Islet precursor cell (in vitro differentiated cells): Measurements from ENCODE around the gene PRODH2.
"Not testable (repeated sequence)": the region's sequence is repeated elsewhere in the genome, so short reads cannot be mapped to it uniquely, and the experiment has no call there.

Experiments used
- DNase-seq: peaks from one replicate; pipeline ENCODE4 v3.0.0-alpha.2; 2018

Gene PRODH2

GRCh38 chr19:35777961-35778360 lies 34.7 kb downstream of the PRODH2 start:
- no peak for DNase-seq

GRCh38 chr19:35777086-35777841 lies 35.4 kb downstream of the PRODH2 start:
- DNase-seq = peak; percentile 96

DNA sequence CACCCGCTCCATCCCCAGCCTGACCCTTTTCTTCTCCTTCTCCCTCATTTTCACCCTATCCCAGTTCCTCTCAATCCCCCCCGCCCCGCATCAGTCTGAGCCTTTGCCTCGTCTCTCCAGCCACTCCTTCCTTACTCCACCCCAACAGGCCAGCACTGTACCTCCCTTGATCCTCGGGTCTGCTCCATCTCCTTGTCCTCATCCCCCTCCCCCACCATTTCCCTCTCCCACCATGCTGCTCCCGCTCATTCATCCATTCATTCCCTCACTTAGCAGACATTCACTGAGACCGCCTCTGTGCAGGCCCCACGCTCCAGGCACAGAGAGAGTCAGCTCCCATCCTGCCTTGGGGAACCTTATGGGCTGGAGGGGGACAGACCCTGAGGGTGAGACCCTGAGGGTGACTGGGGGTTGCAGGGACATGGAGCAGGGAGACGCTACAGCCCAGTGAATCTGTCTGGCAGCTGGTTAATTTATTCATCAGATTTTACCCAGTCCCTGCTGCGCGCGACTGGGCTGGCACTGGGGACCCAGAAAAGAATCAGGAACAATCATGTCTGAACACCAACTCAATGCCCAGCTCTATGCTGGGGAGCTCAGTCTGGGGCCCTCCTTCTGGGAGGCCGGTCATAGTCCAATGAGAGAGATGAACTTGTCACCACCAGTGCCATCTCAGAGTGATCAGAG lies 36.4 kb downstream of the PRODH2 start:
- no peak for DNase-seq

- DNase-seq = peak; percentile 98
Observed at GRCh38 chr19:35775298-35776101, 37.1 kb downstream of the PRODH2 start, which contains the start of gene ARHGAP33. ARHGAP33 (plus strand) TSS chr19:35775564; CDS start chr19:35775659, 95 bp downstream.

DNA sequence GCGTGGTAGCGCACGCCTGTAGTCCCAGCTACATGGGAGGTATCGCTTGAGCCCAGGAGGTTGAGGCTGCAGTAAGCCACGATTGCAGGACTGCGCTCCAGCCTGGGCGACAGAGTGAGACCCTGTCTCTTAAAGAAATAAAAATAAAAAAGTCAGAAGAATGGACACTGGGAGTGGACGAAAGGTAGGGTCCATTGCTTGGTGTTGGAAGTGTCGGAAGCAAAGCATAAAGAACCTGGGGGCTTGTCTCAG lies 37.7 kb downstream of the PRODH2 start:
- DNase-seq = no peak

- peak; percentile 50 for DNase-seq
Observed at GRCh38 chr19:35774274-35775045, 38.2 kb downstream of the PRODH2 start.

DNA sequence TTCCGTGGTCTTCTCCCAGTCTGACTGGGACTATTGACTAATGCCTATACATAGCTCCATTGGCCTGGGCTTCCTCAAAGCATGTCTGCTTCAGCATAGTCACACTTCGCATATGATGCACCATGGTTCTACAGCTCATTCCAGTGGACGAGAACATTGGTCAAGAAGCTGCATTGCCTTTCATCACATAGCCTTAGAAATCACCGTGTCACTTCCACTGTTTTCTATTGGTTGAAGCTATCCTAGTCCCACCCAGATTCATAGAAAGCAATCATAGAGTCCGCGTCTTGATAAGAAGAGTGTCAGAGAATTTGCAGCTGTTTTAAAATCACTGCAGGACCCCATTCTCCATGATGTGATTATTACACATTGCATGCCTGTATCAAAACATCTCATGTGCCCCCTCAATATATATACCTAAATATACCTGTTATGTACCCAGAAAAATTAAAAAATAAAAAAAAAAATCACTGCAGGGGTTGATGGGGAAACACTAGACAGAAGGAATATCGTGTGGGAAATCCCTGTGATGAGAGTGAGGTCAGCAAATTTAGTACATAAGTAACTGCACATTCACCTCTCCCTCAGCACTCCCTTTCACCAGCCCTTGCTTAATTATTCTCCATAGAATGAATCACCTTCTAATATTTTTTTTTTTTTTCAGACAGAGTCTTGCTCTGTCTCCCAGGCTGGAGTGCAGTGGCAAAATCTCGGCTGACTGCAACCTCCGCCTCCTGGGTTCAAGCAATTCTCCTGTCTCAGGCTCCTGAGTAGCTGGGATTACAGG lies 39.4 kb downstream of the PRODH2 start:
- no peak for DNase-seq

DNA sequence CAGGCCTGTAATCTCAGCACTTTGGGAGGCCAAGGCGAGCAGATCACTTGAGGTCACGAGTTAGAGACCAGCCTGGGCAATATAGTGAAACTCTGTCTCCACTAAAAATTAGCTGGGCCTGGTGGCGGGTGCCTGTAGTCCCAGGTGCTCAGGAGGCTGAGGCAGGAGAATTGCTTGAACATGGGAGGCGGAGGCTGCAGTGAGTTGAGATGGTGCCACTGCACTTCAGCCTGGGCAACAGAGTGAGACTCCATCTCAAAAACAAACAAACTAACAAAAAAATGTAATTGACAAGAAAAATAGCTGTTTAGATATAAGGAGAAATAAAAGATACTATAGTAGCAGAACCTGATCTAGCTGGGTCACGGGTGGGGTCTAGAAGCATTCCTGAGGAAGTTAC lies 40.3 kb downstream of the PRODH2 start:
- DNase-seq = not testable (repeated sequence)

- DNase-seq = no peak
Observed at GRCh38 chr19:35768082-35768421, 44.6 kb downstream of the PRODH2 start.

DNA sequence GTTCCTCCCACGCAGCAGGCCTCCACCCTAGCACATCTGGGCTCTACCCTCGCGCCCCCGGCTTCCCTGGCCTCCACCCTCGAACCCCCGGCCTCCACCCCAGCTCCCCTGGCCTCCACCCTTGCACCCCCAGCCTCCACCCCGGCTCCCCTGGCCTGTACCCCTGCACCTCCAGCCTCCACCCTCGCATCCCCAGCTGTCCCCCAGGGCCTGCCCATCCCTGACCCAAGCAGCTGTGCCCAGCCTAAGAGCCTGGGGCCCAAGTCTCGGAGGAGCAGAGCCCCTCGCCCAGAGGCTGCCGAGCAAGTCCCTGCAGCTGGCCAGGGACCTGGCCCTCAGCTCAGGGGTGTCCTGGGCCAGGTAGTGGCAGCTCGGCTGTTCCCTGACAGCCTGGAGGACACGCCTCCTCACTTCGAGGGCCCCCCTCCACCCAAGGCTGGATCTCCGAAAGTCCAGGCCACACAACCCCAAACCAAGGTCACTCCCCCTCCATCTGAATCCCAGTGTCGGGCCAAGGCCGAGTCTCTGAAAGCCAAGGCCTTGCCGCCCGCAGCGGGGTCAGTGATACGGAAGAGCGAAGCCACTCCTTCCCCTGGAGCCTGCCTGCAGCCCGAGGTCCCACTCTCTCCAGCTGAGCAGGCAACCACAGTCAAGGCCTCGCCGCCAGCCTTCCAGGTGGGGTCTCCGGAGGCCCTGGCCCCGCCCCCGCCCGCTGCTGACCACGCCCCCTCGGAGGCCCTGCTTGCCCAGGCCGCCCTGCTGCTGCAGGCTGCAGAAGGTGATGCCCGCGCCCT lies 45.2 kb downstream of the PRODH2 start:
- DNase-seq = peak; percentile 90

- peak; percentile 42 for DNase-seq
Observed at GRCh38 chr19:35766571-35767104, 46.0 kb downstream of the PRODH2 start.

DNA sequence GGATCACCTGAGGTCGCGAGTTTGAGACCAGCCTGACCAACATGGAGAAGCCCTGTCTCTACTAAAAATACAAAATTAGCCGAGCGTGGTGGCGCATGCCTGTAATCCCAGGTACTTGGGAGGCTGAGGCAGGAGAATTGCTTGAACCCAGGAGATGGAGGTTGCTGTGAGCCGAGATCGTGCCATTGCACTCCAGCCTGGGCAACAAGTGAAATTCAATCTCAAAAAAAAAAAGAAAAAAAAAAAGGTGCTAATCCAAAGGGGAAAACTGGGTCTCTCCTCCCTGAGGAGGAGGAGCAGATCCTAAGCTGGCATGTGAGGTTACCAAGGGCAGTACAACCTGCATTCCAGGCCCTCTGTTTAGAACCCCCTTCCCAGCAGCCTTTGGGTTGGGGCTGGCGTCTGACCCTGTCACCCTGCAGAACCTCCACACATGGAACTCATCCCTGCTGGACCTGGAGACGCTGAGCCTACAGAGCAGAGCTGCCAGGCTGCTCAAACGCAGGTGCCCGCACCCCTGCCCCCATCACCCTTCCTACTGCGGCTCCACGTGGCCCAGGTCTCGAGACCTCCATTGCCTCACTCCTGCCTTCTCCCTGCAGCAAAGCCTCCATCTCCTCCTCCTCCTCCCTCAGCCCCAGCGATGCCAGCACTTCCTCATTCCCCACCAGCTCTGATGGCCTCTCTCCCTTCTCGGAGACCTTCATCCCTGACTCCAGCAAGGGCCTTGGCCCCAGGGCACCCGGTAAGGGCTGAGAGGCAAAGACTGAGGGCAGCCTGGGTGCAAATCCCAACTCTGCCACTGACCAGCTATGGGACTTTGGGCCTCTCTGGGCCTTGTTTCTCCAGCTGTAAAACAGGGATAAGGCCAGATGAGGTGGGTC lies 48.0 kb downstream of the PRODH2 start:
- DNase-seq = peak; percentile 35

DNA sequence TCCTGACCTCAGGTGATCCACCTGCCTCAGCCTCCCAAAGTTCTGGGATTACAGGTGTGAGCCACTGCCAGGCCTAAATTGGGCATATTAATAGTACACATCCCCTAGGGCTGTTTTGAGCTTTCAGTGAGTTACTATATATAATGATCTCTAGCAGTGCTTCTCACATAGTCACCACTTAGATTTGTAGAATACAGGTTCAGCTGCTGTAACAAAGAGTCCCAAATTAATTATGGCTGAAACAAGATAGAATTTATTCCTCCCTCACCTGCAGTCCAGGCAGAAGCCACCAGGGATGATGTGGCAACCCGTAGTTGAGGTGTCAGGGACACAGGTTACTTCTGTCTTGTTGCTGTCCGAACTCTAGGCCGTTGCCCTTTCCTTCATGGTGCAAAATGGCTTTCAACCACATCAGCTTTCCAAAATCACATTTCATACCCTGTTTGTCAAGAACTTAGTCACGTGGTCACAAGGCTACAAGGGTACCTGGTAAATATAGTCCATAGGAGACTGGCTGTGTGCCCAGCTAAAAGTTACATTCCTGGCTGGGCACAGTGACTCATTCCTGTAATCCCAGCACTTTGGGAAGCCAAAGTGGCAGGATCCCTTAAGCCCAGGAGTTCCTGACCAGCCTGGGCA lies 51.8 kb downstream of the PRODH2 start:
- no peak for DNase-seq

DNA sequence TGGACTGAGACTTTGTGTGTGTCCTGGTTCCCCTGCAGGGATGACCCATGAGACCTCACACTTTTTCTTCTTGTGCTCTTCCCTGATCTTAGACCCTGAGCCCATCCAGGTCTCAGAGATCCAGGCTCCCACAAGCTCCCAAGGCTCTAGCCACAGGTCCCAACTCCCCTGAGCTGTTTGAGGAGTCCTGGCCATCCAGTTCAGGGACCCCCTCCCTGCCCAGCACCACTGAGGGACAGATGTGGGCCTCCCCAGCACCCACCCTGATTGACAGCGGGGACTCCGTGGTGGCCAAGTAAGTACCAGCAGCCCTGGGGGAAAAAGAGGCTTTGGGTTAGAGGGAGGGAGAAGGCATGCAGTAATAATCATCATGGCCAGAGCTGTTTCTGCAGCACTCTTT lies 52.9 kb downstream of the PRODH2 start:
- peak; percentile 32 for DNase-seq

GRCh38 chr19:35757749-35758608 lies 54.7 kb downstream of the PRODH2 start, which contains the start of gene PROSER3:
PROSER3 (plus strand) TSS chr19:35758176; CDS start chr19:35758216, 40 bp downstream.
- peak; percentile 100 for DNase-seq

DNA sequence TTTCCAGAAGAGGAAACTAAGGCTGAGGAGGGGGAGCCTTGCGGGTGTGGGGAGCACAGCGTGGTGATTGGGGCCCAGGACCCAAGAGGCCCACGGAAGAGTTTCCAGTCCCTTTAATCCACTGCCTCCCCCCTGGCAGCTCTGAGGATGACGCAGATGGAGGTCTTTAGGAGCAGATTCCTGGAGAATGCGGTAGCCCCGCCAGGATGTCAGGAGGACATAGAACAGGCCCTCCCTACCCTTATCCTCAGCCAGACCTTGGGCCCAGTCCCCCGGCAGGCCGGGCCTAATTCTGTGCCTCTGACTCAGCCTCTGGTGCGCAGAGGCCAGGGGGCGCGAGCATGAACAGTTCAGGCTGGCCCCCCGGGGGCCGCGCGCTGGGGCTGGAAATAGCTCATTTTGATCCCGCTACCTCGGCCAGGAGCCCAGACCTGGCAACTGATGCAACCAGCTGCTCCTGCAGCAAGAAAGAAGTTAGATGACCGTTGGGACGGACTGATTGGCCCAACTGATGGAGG lies 55.4 kb downstream of the PRODH2 start:
- DNase-seq = peak; percentile 98

GRCh38 chr19:35756377-35757230 lies 56.0 kb downstream of the PRODH2 start, which contains the start of gene HSPB6:
HSPB6 (minus strand) TSS chr19:35757029; CDS start chr19:35757008, 21 bp downstream.
- peak; percentile 76 for DNase-seq
